ENCODE results near the gene GNB3. TPM values are rescaled to one million over a fixed set of nuclear protein-coding genes. Genes with fewer than 3 reads are reported as not detected.

GNB3 gene
- total and polyA plus RNA-seq, 9 of the 15 experiments (the other 6 are each of a cell fraction or from before 2014, with no cell fraction given), result 1.4 to 5.8 (median 2.0) TPM

GRCh38 chr12:6863033-6863432, 22.3 kb downstream of the GNB3 start:
- peaks cover 72% of the 10 kb centered on the region for H3K36me3 ChIP-seq (ENCODE audit: control insufficient read depth, insufficient read depth, low read length)
- no peak for ATAC-seq
- 80% methylated on average over 7 of the region's 11 CpGs for WGBS (ENCODE audit: insufficient coverage, low coverage, missing lambda C conversion rate)
- peaks cover 1% of the 10 kb centered on the region; the same call in 1 of the 2 replicates for H4K20me1 ChIP-seq (replicated peaks; ENCODE audit: control insufficient read depth, insufficient read depth, low read length)
- no peak overlapping the region for H3K9ac ChIP-seq (ENCODE audit: insufficient read depth in 1 of 2, low read depth in 2 of 2, low read length in 2 of 2)
- POLR2A ChIA-PET, result interaction anchor here (1.4 to 11.3 kb wide), 2 partner anchors 9 kb away, joined by 3 to 174 read pairs; partner anchors contain the start of genes CDCA3 and USP5
- DNase-seq (ENCODE audit: extremely low read depth in 1 of 4, low spot score in 3 of 4), result no peak
- H3K4me3 ChIP-seq, result no peak overlapping the region
- H3K4me2 ChIP-seq (ENCODE audit: insufficient read depth, low read length), result no peak overlapping the region
- no peak overlapping the region for H2AFZ ChIP-seq (ENCODE audit: low read depth, low read length)
- BruUV-seq (replicated peaks), result no TSS peak
- no peak for TF ChIP-seq HOMEZ (CRISPR knock-in tag; IDR thresholded peaks at IDR 0.05)
- TF ChIP-seq CBX3 (IDR thresholded peaks at IDR 0.05; ENCODE audit: borderline replicate concordance in 1 of 2, low read length in 2 of 2), result no peak
- TF ChIP-seq RBM34 (IDR thresholded peaks at IDR 0.05; ENCODE audit: borderline replicate concordance, insufficient read depth, low read length), result no peak
- no peak for TF ChIP-seq GATAD2B (IDR thresholded peaks at IDR 0.05; ENCODE audit: borderline replicate concordance)
- TF ChIP-seq PTBP1 (IDR thresholded peaks at IDR 0.05; ENCODE audit: low read depth, low read length), result no peak
- TF ChIP-seq ETV1 (tag; conservative IDR thresholded peaks at IDR 0.05; ENCODE audit: low read depth), result no peak
- no peak for TF ChIP-seq PCBP2 (IDR thresholded peaks at IDR 0.05; ENCODE audit: low read depth, low read length, poor library complexity, severe bottlenecking)
- TF ChIP-seq THRA (IDR thresholded peaks at IDR 0.05), result no peak
- H3K27me3 ChIP-seq (ENCODE audit: control insufficient read depth in 2 of 2, insufficient read depth in 2 of 2, low read length in 2 of 2), result no peaks in the 10 kb centered on the region
- no peak overlapping the region for H3K27ac ChIP-seq (ENCODE audit: extremely low read depth, low read depth, low read length)
- intact Hi-C loops (cut with micrococcal nuclease), result no loop called here
- peaks cover 12% of the 10 kb centered on the region for H3K79me2 ChIP-seq (ENCODE audit: control insufficient read depth, insufficient read depth, low read length)
- CTCF ChIA-PET (ENCODE audit: low intra/inter-chr PET ratio), result no interaction called here
- no peaks in the 10 kb centered on the region for H3K9me3 ChIP-seq (replicated peaks; ENCODE audit: control insufficient read depth, insufficient read depth, low read depth, low read length)
- in situ Hi-C loops (cut with MboI), result no loop called here
- H3K4me1 ChIP-seq (replicated peaks in 1 of 2; ENCODE audit: control insufficient read depth in 2 of 2, insufficient read depth in 2 of 2, low read length in 2 of 2), result peaks cover 12 to 20% of the 10 kb centered on the region in 2 experiments; a peak in 4 of 5 replicates
- no peak for FAIRE-seq
- H3K9me1 ChIP-seq (ENCODE audit: control insufficient read depth, insufficient read depth, low read length), result no peaks in the 10 kb centered on the region

All from K562 (cell line).